Uterus (tissue), 2 donors: Measurements from ENCODE around the gene AMH.

Experiments used
- CTCF ChIP-seq, 4 experiments: fragments of 200-600 bp in 2 of 4; fragments of 450-650 bp in 2 of 4; sonication (generic) in 2 of 4; IDR thresholded peaks; one replicate each; pipeline ENCODE4 v1.5.1; 2016 to 2019; ENCODE audit warnings: antibody characterized with exemption in 4 of 4, mild to moderate bottlenecking in 2 of 4, moderate library complexity in 1 of 4
- POLR2A ChIP-seq, 2 donors: fragments of 450-650 bp; IDR thresholded peaks; one replicate each; pipeline ENCODE4 v1.6.1; 2016; ENCODE audit warnings: antibody characterized with exemption in 2 of 2, mild to moderate bottlenecking in 1 of 2, moderate library complexity in 1 of 2

- TF ChIP-seq CTCF (IDR thresholded peaks at IDR 0.05) (no peak), POLR2A (IDR thresholded peaks at IDR 0.05) (no peak)
Observed at GRCh38 chr19:2210206-2210605, 38.9 kb upstream of the AMH start.
